Mucosa of descending colon (tissue), 3 donors: Measurements from ENCODE around the gene EXOC3L1. TPM values are rescaled to one million over a fixed set of nuclear protein-coding genes. Genes with fewer than 3 reads are reported as not detected.

Experiments
- ATAC-seq: fragments of 200-7000 bp; cut with Tn5 transposase; one replicate; pipeline ENCODE4 v1.9.1; 2020; ENCODE audit warnings: mild to moderate bottlenecking, moderate library complexity
- DNase-seq, 3 donors: peaks; one replicate each; pipeline ENCODE4 v3.0.0-alpha.2; 2020
- H3K36me3 ChIP-seq: fragments of 200-600 bp; one replicate; pipeline ENCODE4 v1.8.0; 2021; ENCODE audit warnings: low read depth, mild to moderate bottlenecking
- H3K4me1 ChIP-seq: fragments of 200-600 bp; one replicate; pipeline ENCODE4 v1.8.0; 2021; ENCODE audit warnings: low read depth, mild to moderate bottlenecking
- H3K4me3 ChIP-seq: fragments of 200-600 bp; one replicate; pipeline ENCODE4 v1.8.0; 2021; ENCODE audit warnings: mild to moderate bottlenecking
- H3K9me3 ChIP-seq: fragments of 200-600 bp; one replicate; pipeline ENCODE4 v1.8.0; 2021; ENCODE audit warnings: mild to moderate bottlenecking
- intact Hi-C, 2 donors: fragments of 100-400 bp; cut with DNase I in 1 of 2; cut with micrococcal nuclease in 1 of 2; formaldehyde crosslinking; loops; one replicate each; pipeline versions ENCODE4 v1.11.0 to v1.11.1; 2022; cut with DNase I, micrococcal nuclease
- total RNA-seq, 3 donors: library from RNA; stranded (reverse); fragmentation: NEBNext Ultra II Directional in 2 of 3; extraction: Animal tissue kit (Norgen Biotek cat#: 25700) in 2 of 3; gene quantifications; one replicate each; pipeline versions ENCODE4 v1.2.1 to v1.2.4, GENCODE V29; 2021 to 2023
- TF ChIP-seq, protein P1 (sequence below): fragments of 200-600 bp; IDR thresholded peaks from one replicate; pipeline ENCODE4 v1.8.0; 2022; ENCODE audit warnings: antibody characterized with exemption, mild to moderate bottlenecking
- donor health status: DM: no; HTN: no; CAD: no; lungs with moderate emphysema.
- donor health status: DM: no; HTN: no; CAD: no.
- donor health status: DM: no; HTN: yes; CAD: no.

EXOC3L1 gene
- total RNA-seq, 3 donors from 2014 or later, result 2.6 to 6.8 (median 2.7) TPM

DNA sequence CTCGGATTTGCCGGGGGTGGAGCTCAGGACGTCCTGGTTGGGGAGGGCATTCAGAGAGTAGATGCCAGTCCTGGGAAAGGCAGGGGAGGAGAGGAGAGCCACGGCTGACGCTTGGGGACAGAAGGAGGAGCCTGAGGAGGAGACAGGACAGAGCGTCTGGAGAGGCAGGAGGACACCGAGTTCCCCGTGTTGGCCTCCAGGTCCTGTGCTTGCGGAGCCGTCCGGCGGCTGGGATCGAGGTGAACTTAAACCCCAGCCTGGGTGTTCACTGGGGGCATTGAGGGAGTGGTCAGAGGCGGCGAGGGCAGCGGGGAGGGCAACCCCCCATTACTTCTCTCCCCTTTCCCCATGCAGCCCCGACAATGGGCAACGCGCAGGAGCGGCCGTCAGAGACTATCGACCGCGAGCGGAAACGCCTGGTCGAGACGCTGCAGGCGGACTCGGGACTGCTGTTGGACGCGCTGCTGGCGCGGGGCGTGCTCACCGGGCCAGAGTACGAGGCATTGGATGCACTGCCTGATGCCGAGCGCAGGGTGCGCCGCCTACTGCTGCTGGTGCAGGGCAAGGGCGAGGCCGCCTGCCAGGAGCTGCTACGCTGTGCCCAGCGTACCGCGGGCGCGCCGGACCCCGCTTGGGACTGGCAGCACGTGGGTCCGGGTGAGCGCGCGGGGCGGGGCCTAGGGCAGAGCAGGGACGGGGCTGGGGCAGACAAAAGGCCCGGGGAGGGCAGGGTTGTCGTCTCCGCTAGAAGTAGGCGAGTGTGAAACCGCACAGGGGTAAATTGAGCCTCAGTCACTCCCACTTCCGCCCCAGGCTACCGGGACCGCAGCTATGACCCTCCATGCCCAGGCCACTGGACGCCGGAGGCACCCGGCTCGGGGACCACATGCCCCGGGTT is 15.9 kb downstream of the EXOC3L1 start:
- intact Hi-C loops, result no loop called here
- H3K4me3 ChIP-seq, result no peak overlapping the region
- ATAC-seq (peak; percentile 81), DNase-seq (peak; percentile 90 to 95 (median 95))
- H3K9me3 ChIP-seq, result no peaks in the 10 kb centered on the region
- TF ChIP-seq, protein P1, sequence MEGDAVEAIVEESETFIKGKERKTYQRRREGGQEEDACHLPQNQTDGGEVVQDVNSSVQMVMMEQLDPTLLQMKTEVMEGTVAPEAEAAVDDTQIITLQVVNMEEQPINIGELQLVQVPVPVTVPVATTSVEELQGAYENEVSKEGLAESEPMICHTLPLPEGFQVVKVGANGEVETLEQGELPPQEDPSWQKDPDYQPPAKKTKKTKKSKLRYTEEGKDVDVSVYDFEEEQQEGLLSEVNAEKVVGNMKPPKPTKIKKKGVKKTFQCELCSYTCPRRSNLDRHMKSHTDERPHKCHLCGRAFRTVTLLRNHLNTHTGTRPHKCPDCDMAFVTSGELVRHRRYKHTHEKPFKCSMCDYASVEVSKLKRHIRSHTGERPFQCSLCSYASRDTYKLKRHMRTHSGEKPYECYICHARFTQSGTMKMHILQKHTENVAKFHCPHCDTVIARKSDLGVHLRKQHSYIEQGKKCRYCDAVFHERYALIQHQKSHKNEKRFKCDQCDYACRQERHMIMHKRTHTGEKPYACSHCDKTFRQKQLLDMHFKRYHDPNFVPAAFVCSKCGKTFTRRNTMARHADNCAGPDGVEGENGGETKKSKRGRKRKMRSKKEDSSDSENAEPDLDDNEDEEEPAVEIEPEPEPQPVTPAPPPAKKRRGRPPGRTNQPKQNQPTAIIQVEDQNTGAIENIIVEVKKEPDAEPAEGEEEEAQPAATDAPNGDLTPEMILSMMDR, result peak; percentile 27
- H3K36me3 ChIP-seq, result no peaks in the 10 kb centered on the region
- peaks cover 42% of the 10 kb centered on the region for H3K4me1 ChIP-seq

DNA sequence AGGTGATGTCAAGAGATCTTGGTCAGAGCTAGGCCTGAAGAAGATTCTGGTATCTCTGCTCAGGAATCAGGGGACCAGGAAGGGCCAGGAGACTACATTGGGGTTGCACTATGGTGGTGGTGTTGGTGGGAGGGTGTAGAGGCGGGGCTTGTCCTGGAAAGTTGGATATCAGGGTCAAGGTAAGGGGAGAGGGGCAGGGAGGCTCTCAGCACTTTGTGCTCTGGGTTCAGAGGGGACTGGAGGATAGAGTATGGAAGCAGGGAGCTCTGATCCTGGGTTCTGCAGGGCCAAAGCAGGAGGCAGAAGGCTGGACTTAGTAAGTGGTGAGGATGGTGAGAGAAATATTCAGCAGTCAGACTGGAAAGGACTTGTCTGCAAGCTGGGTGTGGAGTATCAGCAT is 16.6 kb downstream of the EXOC3L1 start:
- no peaks in the 10 kb centered on the region for H3K9me3 ChIP-seq
- no peak for DNase-seq
- no peaks in the 10 kb centered on the region for H3K36me3 ChIP-seq
- no peak for ATAC-seq
- intact Hi-C loops, result no loop called here
- H3K4me1 ChIP-seq, result peaks cover 38% of the 10 kb centered on the region
- no peak overlapping the region for H3K4me3 ChIP-seq
- TF ChIP-seq, protein P1, result no peak

DNA sequence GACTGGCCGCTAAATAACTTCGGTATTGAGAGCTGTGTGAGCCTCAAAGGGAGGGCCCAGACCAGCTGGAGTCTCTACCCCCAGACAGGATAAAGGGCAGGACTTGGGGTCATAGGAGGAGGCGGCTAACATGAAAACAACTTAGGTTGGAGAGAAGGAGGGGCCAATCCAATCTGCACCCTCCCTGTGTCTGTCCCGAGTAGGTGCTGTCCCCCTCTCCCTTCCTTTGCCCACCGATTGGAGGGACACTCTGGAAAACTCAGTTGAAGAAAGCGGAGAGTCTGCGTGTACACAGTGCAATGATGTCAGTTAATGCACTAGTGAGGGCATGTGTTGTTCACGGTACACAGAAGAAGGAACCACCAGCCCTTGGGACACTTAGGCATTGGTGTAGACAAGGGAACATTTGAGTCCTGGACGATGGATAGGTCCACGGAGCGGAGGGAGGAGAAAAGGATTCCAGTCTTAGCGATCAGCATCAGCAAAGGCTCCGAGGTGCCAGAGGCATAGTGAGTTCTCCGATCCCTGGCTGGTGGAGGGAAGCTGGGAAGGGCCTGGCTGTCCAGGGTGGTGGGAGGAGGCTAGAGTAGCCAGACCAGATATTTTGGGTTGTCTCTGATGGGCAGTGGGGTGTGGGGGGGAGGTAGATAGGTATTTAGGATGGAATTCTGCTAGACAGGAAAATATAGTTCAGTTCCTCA is 18.8 kb downstream of the EXOC3L1 start:
- intact Hi-C loops, result no loop called here
- peaks cover 35% of the 10 kb centered on the region for H3K4me1 ChIP-seq
- DNase-seq (no peak), ATAC-seq (no peak)
- no peaks in the 10 kb centered on the region for H3K9me3 ChIP-seq
- TF ChIP-seq, protein P1, result no peak
- no peaks in the 10 kb centered on the region for H3K36me3 ChIP-seq
- no peak overlapping the region for H3K4me3 ChIP-seq

DNA sequence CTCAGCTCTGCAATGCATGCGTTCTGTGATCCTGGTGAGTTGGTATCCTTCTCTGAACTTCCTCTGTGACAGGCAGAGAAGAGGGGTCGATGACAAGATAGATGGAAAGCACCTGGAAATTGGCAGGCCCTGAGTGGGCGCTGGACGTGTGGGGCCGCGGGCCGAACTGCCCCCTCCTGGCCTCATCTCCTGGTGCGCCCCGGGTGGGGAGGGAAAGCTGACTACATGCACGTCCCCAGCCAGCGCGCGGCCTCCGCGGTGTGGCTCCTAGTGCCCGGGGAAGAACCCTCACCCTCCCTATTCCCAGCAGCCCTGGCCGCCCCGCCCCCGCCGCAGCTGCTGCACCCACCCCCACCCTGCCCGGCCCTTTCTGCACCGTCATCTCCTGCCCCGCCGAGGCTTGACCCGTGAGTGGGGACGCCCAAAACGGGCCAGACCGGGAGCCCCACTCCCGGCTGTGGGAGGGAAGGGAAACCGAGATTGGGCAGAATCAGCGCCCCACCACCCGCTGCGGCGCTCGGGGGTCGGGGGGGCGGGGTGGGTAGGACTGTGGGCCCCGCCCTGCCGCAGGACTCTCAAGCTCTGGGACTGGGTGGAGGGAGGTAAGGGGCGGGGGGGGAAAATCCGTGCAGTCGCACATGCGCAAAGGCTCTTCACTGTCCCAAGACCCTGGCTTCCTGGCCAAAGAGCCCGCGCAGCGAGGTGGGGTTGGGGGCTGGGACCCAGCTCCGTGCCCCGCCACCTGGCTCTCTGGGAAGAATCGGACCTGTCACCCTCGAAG is 19.6 kb downstream of the EXOC3L1 start, which contains the start of gene NOL3:
Gene NOL3, plus strand, starts transcription at position 371 of the 781 bp plus-strand sequence.
- Histone ChIP-seq H3K4me3 (no peak within 1 kb of the TSS), H3K36me3 (no peaks in the 10 kb centered on the region), H3K9me3 (no peaks in the 10 kb centered on the region), H3K4me1 (peaks cover 41% of the 10 kb centered on the region)
- ATAC-seq, result peak; percentile 60
- intact Hi-C loops, result no loop called here
- DNase-seq, result peak; percentile 82 to 91 (median 87)
- TF ChIP-seq, protein P1, result no peak

DNA sequence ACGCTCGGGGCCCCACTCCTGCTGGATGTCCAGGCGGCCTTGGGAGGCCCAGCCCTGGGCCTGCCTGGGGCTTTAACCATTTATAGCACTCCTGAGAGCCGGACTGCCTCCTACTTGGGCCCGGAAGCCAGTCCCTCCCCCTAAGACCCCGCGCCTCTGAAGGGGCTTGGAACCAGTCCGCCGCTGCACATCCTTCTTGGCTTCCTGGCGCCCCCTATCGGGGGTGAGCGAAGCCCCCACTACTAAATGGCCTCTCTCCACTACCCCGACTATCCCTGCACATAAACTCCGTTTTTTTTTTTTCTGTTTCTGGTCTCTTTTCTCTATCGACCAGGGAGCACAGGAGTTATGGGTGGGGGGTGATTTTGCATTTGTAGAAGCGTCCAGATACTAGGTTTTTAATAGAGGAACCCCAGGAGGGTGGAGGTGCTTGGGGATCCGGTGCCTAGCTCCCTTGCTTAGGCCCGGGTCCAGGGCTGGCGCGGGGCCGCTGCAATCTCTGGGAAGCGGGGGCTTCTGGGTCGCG is 20.2 kb downstream of the EXOC3L1 start:
- Histone ChIP-seq H3K4me3 (no peak overlapping the region), H3K36me3 (no peaks in the 10 kb centered on the region), H3K9me3 (no peaks in the 10 kb centered on the region), H3K4me1 (peaks cover 44% of the 10 kb centered on the region)
- TF ChIP-seq, protein P1, result peak; percentile 28
- no peak for ATAC-seq
- intact Hi-C loops, result no loop called here
- DNase-seq, result peak in 2 of 3 donors; percentile 65 to 68
